Coronary artery (tissue), 2 donors: ENCODE data around the gene KIAA0753.
A peak's percentile ranks its signal among the peaks of the same experiment; 100 is the strongest.

Experiments
- DNase-seq: peaks from one replicate; pipeline ENCODE4 v3.0.0-alpha.2; 2017; ENCODE audit warnings: low spot score
- H3K27ac ChIP-seq, 2 donors: fragments of 200-600 bp; sonication (generic); one replicate each; pipeline ENCODE4 v1.5.1; 2016 to 2019
- H3K4me3 ChIP-seq: fragments of 200-600 bp; sonication (generic); 2 replicates; pipeline ENCODE4 v1.5.1; 2016; ENCODE audit warnings: mild to moderate bottlenecking, moderate library complexity
- CTCF ChIP-seq: fragments of 200-600 bp; sonication (generic); IDR thresholded peaks from one replicate; pipeline ENCODE4 v1.5.1; 2019; ENCODE audit warnings: antibody characterized with exemption

KIAA0753 gene

GRCh38 chr17:6539871-6540270 is 100.6 kb downstream of the KIAA0753 start:
- no peak for DNase-seq
- H3K4me3 ChIP-seq = no peak overlapping the region
- no peak overlapping the region for H3K27ac ChIP-seq
- no peak for TF ChIP-seq CTCF

- TF ChIP-seq CTCF = no peak
- Histone ChIP-seq H3K27ac (no peak overlapping the region), H3K4me3 (no peak overlapping the region)
- peak; percentile 41 for DNase-seq
Observed at GRCh38 chr17:6536566-6537065, 103.9 kb downstream of the KIAA0753 start.

- DNase-seq = peak; percentile 16
- no peak overlapping the region for H3K27ac ChIP-seq
Observed at GRCh38 chr17:6536053-6536452, 104.5 kb downstream of the KIAA0753 start.

GRCh38 chr17:6534846-6535514 is 105.5 kb downstream of the KIAA0753 start:
- TF ChIP-seq CTCF = no peak
- Histone ChIP-seq H3K4me3 (no peak overlapping the region), H3K27ac (no peak overlapping the region)
- DNase-seq = no peak

More at GRCh38 chr17:6536053-6536452, 104.5 kb downstream of the KIAA0753 start:
- no peak overlapping the region for H3K4me3 ChIP-seq
- no peak for TF ChIP-seq CTCF

GRCh38 chr17:6532441-6532885 is 108.0 kb downstream of the KIAA0753 start:
- no peak for TF ChIP-seq CTCF
- no peak for DNase-seq
- Histone ChIP-seq H3K27ac (no peak overlapping the region), H3K4me3 (no peak overlapping the region)

GRCh38 chr17:6531575-6531974 is 108.9 kb downstream of the KIAA0753 start:
- H3K27ac ChIP-seq = no peak overlapping the region
- DNase-seq = no peak
- no peak overlapping the region for H3K4me3 ChIP-seq
- no peak for TF ChIP-seq CTCF

GRCh38 chr17:6530324-6530920 is 110.1 kb downstream of the KIAA0753 start:
- no peak for TF ChIP-seq CTCF
- Histone ChIP-seq H3K27ac (no peak overlapping the region), H3K4me3 (no peak overlapping the region)
- DNase-seq = peak; percentile 41
